LNCaP clone FGC (cell line): ENCODE data around the gene LASP1.
"Not testable (repeated sequence)": the region's sequence is repeated elsewhere in the genome, so short reads cannot be mapped to it uniquely, and the experiment has no call there.

Experiments used
- DNase-seq: peaks from one replicate; pipeline ENCODE4 v3.0.0-alpha.2; 2011; ENCODE audit warnings: low read depth
- H3K4me3 ChIP-seq: 2 replicates; pipeline ENCODE4 v1.5.1; 2011; ENCODE audit warnings: mild to moderate bottlenecking, low read depth, low read length, control low read depth
- CTCF ChIP-seq: IDR thresholded peaks from 2 replicates; pipeline ENCODE4 v1.5.1; 2012; ENCODE audit warnings: mild to moderate bottlenecking; ENCODE audit not compliant: control insufficient read depth, insufficient read depth; ENCODE audit errors: extremely low read depth

The LASP1 gene

GRCh38 chr17:38942696-38943334 is 73.0 kb downstream of the LASP1 start:
- H3K4me3 ChIP-seq: no peak overlapping the region
- peak; percentile 28 for DNase-seq
- no peak for TF ChIP-seq CTCF

- no peak overlapping the region for H3K4me3 ChIP-seq
- no peak for TF ChIP-seq CTCF
- no peak for DNase-seq
Observed at GRCh38 chr17:38943607-38944006, 73.7 kb downstream of the LASP1 start.

- no peak for DNase-seq
- no peak for TF ChIP-seq CTCF
- no peak overlapping the region for H3K4me3 ChIP-seq
Observed at GRCh38 chr17:38947189-38947588, 77.3 kb downstream of the LASP1 start.

- not testable (repeated sequence) for DNase-seq, H3K4me3 ChIP-seq
Observed at GRCh38 chr17:38953800-38954199, 83.9 kb downstream of the LASP1 start.

- no peak overlapping the region for H3K4me3 ChIP-seq
- DNase-seq: no peak
- no peak for TF ChIP-seq CTCF
Observed at GRCh38 chr17:38958326-38958725, 88.5 kb downstream of the LASP1 start.

- DNase-seq: no peak
- no peak for TF ChIP-seq CTCF
- H3K4me3 ChIP-seq: no peak overlapping the region
Observed at GRCh38 chr17:38958756-38959155, 88.9 kb downstream of the LASP1 start.

- H3K4me3 ChIP-seq: no peak overlapping the region
- no peak for DNase-seq
- no peak for TF ChIP-seq CTCF
Observed at GRCh38 chr17:38959508-38959907, 89.7 kb downstream of the LASP1 start.

- DNase-seq: no peak
- no peak for TF ChIP-seq CTCF
- H3K4me3 ChIP-seq: no peak overlapping the region
Observed at GRCh38 chr17:38960402-38960801, 90.5 kb downstream of the LASP1 start.
